ENCODE data around the gene EFHD2.
"Not testable (repeated sequence)": the region's sequence is repeated elsewhere in the genome, so short reads cannot be mapped to it uniquely, and the experiment has no call there.

The EFHD2 gene

GRCh38 chr1:15426492-15427279 lies 17.0 kb downstream of the EFHD2 start:
- no peak overlapping the region for H3K4me3 ChIP-seq (ENCODE audit: low read depth, low read length)
- no peaks in the 10 kb centered on the region for H3K4me1 ChIP-seq

GRCh38 chr1:15427280-15427666 lies 17.6 kb downstream of the EFHD2 start:
- H3K27me3 ChIP-seq, result no peaks in the 10 kb centered on the region
- no peaks in the 10 kb centered on the region for H3K4me1 ChIP-seq
- no peaks in the 10 kb centered on the region for H3K36me3 ChIP-seq
- H3K4me3 ChIP-seq (ENCODE audit: low read depth, low read length), result no peak overlapping the region
- DNase-seq, result no peak
- TF ChIP-seq, protein P1, sequence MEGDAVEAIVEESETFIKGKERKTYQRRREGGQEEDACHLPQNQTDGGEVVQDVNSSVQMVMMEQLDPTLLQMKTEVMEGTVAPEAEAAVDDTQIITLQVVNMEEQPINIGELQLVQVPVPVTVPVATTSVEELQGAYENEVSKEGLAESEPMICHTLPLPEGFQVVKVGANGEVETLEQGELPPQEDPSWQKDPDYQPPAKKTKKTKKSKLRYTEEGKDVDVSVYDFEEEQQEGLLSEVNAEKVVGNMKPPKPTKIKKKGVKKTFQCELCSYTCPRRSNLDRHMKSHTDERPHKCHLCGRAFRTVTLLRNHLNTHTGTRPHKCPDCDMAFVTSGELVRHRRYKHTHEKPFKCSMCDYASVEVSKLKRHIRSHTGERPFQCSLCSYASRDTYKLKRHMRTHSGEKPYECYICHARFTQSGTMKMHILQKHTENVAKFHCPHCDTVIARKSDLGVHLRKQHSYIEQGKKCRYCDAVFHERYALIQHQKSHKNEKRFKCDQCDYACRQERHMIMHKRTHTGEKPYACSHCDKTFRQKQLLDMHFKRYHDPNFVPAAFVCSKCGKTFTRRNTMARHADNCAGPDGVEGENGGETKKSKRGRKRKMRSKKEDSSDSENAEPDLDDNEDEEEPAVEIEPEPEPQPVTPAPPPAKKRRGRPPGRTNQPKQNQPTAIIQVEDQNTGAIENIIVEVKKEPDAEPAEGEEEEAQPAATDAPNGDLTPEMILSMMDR (IDR thresholded peaks at IDR 0.05; ENCODE audit: low read depth, low read length), result no peak
- no peaks in the 10 kb centered on the region for H3K9me3 ChIP-seq

More at GRCh38 chr1:15426492-15427279, 17.0 kb downstream of the EFHD2 start:
- Histone ChIP-seq H3K9me3 (no peaks in the 10 kb centered on the region), H3K36me3 (no peaks in the 10 kb centered on the region), H3K27me3 (no peaks in the 10 kb centered on the region)
- DNase-seq, result no peak
- TF ChIP-seq, protein P1 (IDR thresholded peaks at IDR 0.05; ENCODE audit: low read depth, low read length), result no peak

- H3K27me3 ChIP-seq; DNase-seq; H3K36me3 ChIP-seq; H3K9me3 ChIP-seq; H3K4me3 ChIP-seq (ENCODE audit: low read depth, low read length); H3K4me1 ChIP-seq: not testable (repeated sequence)
These were observed 18.6 kb downstream of the EFHD2 start for GRCh38 chr1:15428252-15428651.

- H3K4me3 ChIP-seq (ENCODE audit: low read depth, low read length), result no peak overlapping the region
- TF ChIP-seq, protein P1 (IDR thresholded peaks at IDR 0.05; ENCODE audit: low read depth, low read length), result no peak
- no peaks in the 10 kb centered on the region for H3K27me3 ChIP-seq
- DNase-seq, result no peak
- H3K9me3 ChIP-seq, result no peaks in the 10 kb centered on the region
- no peaks in the 10 kb centered on the region for H3K36me3 ChIP-seq
- no peaks in the 10 kb centered on the region for H3K4me1 ChIP-seq
These were observed 19.2 kb downstream of the EFHD2 start for GRCh38 chr1:15428815-15429435.

GRCh38 chr1:15429701-15430149 lies 20.0 kb downstream of the EFHD2 start:
- Histone ChIP-seq H3K9me3 (no peaks in the 10 kb centered on the region), H3K36me3 (no peaks in the 10 kb centered on the region), H3K4me1 (no peaks in the 10 kb centered on the region), H3K27me3 (no peaks in the 10 kb centered on the region), H3K4me3 (ENCODE audit: low read depth, low read length) (no peak overlapping the region)
- TF ChIP-seq, protein P1 (IDR thresholded peaks at IDR 0.05; ENCODE audit: low read depth, low read length), result no peak
- no peak for DNase-seq

DNA sequence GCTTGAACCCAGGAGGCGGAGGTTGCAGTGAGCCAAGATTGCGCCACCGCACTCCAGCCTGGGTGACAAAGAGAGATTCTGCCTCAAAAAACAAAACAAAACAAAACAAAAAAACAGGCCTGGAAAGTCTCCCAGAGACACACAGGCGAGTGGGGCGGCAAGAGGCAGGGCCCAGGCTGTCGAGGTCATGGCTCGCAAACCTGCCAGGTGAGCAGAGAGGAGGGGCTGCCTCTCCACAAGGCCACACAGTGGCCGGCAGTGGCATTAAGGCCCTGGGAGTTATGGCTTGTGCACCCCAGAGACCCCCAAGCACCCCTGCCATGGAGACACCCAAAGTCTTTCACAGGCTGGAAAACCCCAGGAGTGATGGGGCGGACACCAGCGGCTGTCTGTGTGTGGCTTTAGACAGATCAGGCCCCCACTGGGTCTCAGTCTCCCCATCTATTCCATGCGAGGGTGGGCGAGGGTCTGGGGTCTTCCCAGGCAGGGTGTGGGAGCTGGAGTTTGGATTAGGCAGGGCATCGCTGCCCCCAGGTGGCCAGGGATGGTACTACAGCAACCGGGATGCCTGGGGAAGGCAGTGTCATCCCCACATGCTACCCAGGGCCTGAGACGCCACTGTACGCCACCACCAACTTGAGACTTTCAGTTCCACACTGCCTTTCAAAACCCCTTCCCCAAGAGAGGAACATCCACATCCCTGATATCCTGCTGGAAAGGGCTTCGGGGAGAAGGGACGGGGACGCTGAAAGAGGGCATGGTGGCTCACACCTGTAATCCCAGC lies 21.3 kb downstream of the EFHD2 start:
- H3K36me3 ChIP-seq, result no peaks in the 10 kb centered on the region
- DNase-seq, result peak; percentile 61
- TF ChIP-seq, protein P1 (IDR thresholded peaks at IDR 0.05; ENCODE audit: low read depth, low read length), result peak; percentile 73
- no peaks in the 10 kb centered on the region for H3K27me3 ChIP-seq
- no peak overlapping the region for H3K4me3 ChIP-seq (ENCODE audit: low read depth, low read length)
- H3K9me3 ChIP-seq, result no peaks in the 10 kb centered on the region
- no peaks in the 10 kb centered on the region for H3K4me1 ChIP-seq
